NB4 (cell line): ENCODE results near the gene ISM1.

Source experiments
- CTCF ChIP-seq: IDR thresholded peaks from one replicate; pipeline ENCODE4 v1.5.1; 2012; ENCODE audit warnings: low read depth, low read length
- MAX ChIP-seq: IDR thresholded peaks from 2 replicates; pipeline ENCODE4 v1.6.1; 2011; ENCODE audit warnings: low read depth, low read length
- MYC ChIP-seq: IDR thresholded peaks from 2 replicates; pipeline ENCODE4 v1.6.1; 2011; ENCODE audit warnings: low read depth, low read length
- POLR2A ChIP-seq: IDR thresholded peaks from 2 replicates; pipeline ENCODE4 v1.6.1; 2011; ENCODE audit warnings: mild to moderate bottlenecking; ENCODE audit not compliant: insufficient read length; ENCODE audit errors: extremely low read depth

- no peak for TF ChIP-seq POLR2A
- no peak for TF ChIP-seq CTCF
- no peak for TF ChIP-seq MAX
- no peak for TF ChIP-seq MYC
Measured at GRCh38 chr20:13186043-13186774, 34.9 kb upstream of the ISM1 start.
